GM12865 (cell line): ENCODE data around the gene HDAC9.

Experiments
- DNase-seq: peaks from one replicate; pipeline ENCODE4 v3.0.0; 2010; ENCODE audit warnings: low read depth
- H3K4me3 ChIP-seq: 2 replicates; pipeline ENCODE4 v1.5.1; 2011; ENCODE audit warnings: mild to moderate bottlenecking, low read depth, low read length, control low read depth
- CTCF ChIP-seq: IDR thresholded peaks from 2 replicates; pipeline ENCODE4 v1.5.1; 2011; ENCODE audit warnings: low read length, control low read depth, low read depth, inconsistent platforms; ENCODE audit not compliant: insufficient read depth; ENCODE audit errors: missing control alignments

Gene HDAC9

GRCh38 chr7:18846765-18847215 is 351.2 kb downstream of the HDAC9 start:
- no peak overlapping the region for H3K4me3 ChIP-seq
- DNase-seq: no peak
- TF ChIP-seq CTCF: no peak

GRCh38 chr7:18849130-18849529 is 353.6 kb downstream of the HDAC9 start:
- TF ChIP-seq CTCF: no peak
- H3K4me3 ChIP-seq: no peak overlapping the region
- no peak for DNase-seq

- no peak for DNase-seq
- no peak for TF ChIP-seq CTCF
- H3K4me3 ChIP-seq: no peak overlapping the region
Observed at GRCh38 chr7:18855796-18856195, 360.2 kb downstream of the HDAC9 start.

GRCh38 chr7:18858232-18858631 is 362.7 kb downstream of the HDAC9 start:
- TF ChIP-seq CTCF: no peak
- no peak overlapping the region for H3K4me3 ChIP-seq
- no peak for DNase-seq

- no peak for DNase-seq
- no peak for TF ChIP-seq CTCF
- no peak overlapping the region for H3K4me3 ChIP-seq
Observed at GRCh38 chr7:18859318-18859717, 363.8 kb downstream of the HDAC9 start.

GRCh38 chr7:18860221-18860620 is 364.7 kb downstream of the HDAC9 start:
- no peak overlapping the region for H3K4me3 ChIP-seq
- no peak for TF ChIP-seq CTCF
- DNase-seq: no peak

- H3K4me3 ChIP-seq: no peak overlapping the region
- peak; percentile 10 for DNase-seq
- no peak for TF ChIP-seq CTCF
Observed at GRCh38 chr7:18861514-18862118, 366.1 kb downstream of the HDAC9 start.
